ENCODE data around the gene CLIC6. TPM values are rescaled to one million over a fixed set of nuclear protein-coding genes. Genes with fewer than 3 reads are reported as not detected.

The CLIC6 gene
- polyA plus RNA-seq, 1 donor (not counting 4 experiments of a cell fraction or from before 2014, with no cell fraction given) = not detected

DNA sequence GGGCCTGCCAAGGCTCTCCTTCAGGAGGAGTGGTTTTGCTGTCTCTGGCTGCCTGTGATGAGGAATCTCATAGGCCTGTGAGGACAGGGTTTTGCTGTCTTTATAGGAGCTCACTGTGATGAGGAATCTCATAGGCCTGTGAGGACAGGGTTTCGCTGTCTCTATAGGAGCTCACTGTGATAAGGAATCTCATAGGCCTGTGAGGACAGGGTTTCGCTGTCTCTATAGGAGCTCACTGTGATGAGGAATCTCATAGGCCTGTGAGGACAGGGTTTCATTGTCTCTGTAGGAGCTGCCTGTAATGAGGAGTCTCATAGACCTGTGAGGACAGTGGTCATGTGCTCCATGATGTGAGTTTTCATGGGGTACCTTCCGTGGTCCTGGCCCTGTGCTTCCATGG, 29.0 kb downstream of the CLIC6 start:
- DNase-seq (ENCODE audit: low read depth, low spot score) (no peak), FAIRE-seq (no peak)
- H3K9me1 ChIP-seq (ENCODE audit: control insufficient read depth, extremely low read depth, insufficient read depth, low read length) = no peaks in the 10 kb centered on the region
- H3K4me1 ChIP-seq (ENCODE audit: control insufficient read depth, extremely low read depth, insufficient read depth, low read length) = peaks cover 5% of the 10 kb centered on the region
- no peak overlapping the region for H2AFZ ChIP-seq (ENCODE audit: control insufficient read depth, low read length)
- no peak overlapping the region for H3K9ac ChIP-seq (ENCODE audit: control insufficient read depth, extremely low read depth, insufficient read depth, low read length)
- H3K79me2 ChIP-seq (ENCODE audit: control insufficient read depth, insufficient read depth, low read length) = no peaks in the 10 kb centered on the region
- no peaks in the 10 kb centered on the region for H3K36me3 ChIP-seq (ENCODE audit: control insufficient read depth in 2 of 2, extremely low read depth in 1 of 2, insufficient read depth in 2 of 2, low read length in 2 of 2)
- H3K4me2 ChIP-seq (ENCODE audit: control insufficient read depth, extremely low read depth, insufficient read depth, low read depth, low read length) = no peak overlapping the region
- H3K9me3 ChIP-seq (ENCODE audit: control insufficient read depth, low read depth, low read length) = no peaks in the 10 kb centered on the region
- H3K27ac ChIP-seq (ENCODE audit: control insufficient read depth, insufficient read depth, low read length) = no peak overlapping the region
- H3K27me3 ChIP-seq (ENCODE audit: control insufficient read depth, extremely low read depth, insufficient read depth, low read length) = peaks cover 2% of the 10 kb centered on the region
- no peak overlapping the region for H3K4me3 ChIP-seq (ENCODE audit: control insufficient read depth in 2 of 3, extremely low read depth in 1 of 3, insufficient read depth in 2 of 3, low read depth in 1 of 3, low read length in 3 of 3)
- dilution Hi-C loops (cut with MboI; ENCODE audit: extremely low pct_ligation_motif_present, low sequenced_read_pairs) = no loop called here
- TF ChIP-seq EZH2 (IDR thresholded peaks at IDR 0.05; ENCODE audit: low read length) = no peak
- TF ChIP-seq, protein P1, sequence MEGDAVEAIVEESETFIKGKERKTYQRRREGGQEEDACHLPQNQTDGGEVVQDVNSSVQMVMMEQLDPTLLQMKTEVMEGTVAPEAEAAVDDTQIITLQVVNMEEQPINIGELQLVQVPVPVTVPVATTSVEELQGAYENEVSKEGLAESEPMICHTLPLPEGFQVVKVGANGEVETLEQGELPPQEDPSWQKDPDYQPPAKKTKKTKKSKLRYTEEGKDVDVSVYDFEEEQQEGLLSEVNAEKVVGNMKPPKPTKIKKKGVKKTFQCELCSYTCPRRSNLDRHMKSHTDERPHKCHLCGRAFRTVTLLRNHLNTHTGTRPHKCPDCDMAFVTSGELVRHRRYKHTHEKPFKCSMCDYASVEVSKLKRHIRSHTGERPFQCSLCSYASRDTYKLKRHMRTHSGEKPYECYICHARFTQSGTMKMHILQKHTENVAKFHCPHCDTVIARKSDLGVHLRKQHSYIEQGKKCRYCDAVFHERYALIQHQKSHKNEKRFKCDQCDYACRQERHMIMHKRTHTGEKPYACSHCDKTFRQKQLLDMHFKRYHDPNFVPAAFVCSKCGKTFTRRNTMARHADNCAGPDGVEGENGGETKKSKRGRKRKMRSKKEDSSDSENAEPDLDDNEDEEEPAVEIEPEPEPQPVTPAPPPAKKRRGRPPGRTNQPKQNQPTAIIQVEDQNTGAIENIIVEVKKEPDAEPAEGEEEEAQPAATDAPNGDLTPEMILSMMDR (optimal IDR thresholded peaks at IDR 0.05 in 1 of 3, IDR thresholded peaks at IDR 0.05 in 1 of 3, conservative IDR thresholded peaks at IDR 0.05 in 1 of 3; ENCODE audit: extremely low read depth in 1 of 3, insufficient read depth in 2 of 3, low read length in 3 of 3) = no peak
- no peaks in the 10 kb centered on the region for H4K20me1 ChIP-seq (ENCODE audit: control insufficient read depth, extremely low read depth, insufficient read depth, low read length)

DNA sequence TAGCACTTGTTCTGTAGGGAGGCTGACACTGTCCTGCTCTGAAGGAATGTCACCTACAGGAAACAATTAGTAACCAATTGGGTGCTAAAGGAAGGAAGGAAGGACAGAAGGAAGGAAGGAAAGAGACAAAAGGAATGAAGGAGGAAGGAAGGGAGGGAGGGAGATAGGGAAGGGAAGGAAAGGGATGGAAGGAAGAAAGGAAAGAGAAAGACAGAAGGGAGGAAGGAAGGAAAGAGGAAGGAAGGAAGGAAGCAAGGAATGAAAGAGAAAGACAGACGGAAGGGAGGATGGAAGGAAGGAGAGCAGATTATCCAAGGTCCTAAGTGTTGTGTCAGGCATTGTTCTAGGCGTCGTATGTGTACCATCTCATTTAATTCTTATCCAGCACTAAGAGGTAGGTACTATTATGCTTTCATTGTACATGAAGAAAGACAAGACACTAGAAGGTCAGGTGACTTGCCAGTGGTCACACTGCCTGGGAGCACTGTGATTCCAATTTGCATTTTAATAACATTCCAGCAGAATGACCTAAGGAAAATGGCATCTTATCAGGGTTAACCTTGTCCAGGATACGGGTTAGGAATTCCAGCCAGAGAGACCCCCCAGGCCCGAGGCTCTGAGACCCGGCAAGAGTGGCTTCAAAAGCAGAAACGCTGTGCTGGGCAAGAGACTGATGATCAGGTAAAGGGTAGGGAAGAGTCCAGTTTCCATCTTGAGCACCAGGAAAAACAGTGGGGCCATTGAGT, 29.6 kb downstream of the CLIC6 start:
- Histone ChIP-seq H4K20me1 (ENCODE audit: control insufficient read depth, extremely low read depth, insufficient read depth, low read length) (no peaks in the 10 kb centered on the region), H3K9me1 (ENCODE audit: control insufficient read depth, extremely low read depth, insufficient read depth, low read length) (no peaks in the 10 kb centered on the region), H3K4me1 (ENCODE audit: control insufficient read depth, extremely low read depth, insufficient read depth, low read length) (peaks cover 5% of the 10 kb centered on the region), H3K27ac (ENCODE audit: control insufficient read depth, insufficient read depth, low read length) (no peak overlapping the region), H3K4me2 (ENCODE audit: control insufficient read depth, extremely low read depth, insufficient read depth, low read depth, low read length) (no peak overlapping the region), H3K79me2 (ENCODE audit: control insufficient read depth, insufficient read depth, low read length) (no peaks in the 10 kb centered on the region), H3K9ac (ENCODE audit: control insufficient read depth, extremely low read depth, insufficient read depth, low read length) (no peak overlapping the region), H3K36me3 (ENCODE audit: control insufficient read depth in 2 of 2, extremely low read depth in 1 of 2, insufficient read depth in 2 of 2, low read length in 2 of 2) (no peaks in the 10 kb centered on the region), H3K9me3 (ENCODE audit: control insufficient read depth, low read depth, low read length) (no peaks in the 10 kb centered on the region), H2AFZ (ENCODE audit: control insufficient read depth, low read length) (no peak overlapping the region), H3K27me3 (ENCODE audit: control insufficient read depth, extremely low read depth, insufficient read depth, low read length) (no peaks in the 10 kb centered on the region), H3K4me3 (ENCODE audit: control insufficient read depth in 2 of 3, extremely low read depth in 1 of 3, insufficient read depth in 2 of 3, low read depth in 1 of 3, low read length in 3 of 3) (no peak overlapping the region)
- DNase-seq (ENCODE audit: low read depth, low spot score) = no peak
- TF ChIP-seq EZH2 (IDR thresholded peaks at IDR 0.05; ENCODE audit: low read length) = no peak
- TF ChIP-seq, protein P1 (optimal IDR thresholded peaks at IDR 0.05 in 1 of 3, IDR thresholded peaks at IDR 0.05 in 1 of 3, conservative IDR thresholded peaks at IDR 0.05 in 1 of 3; ENCODE audit: extremely low read depth in 1 of 3, insufficient read depth in 2 of 3, low read length in 3 of 3) = no peak
- dilution Hi-C loops (cut with MboI; ENCODE audit: extremely low pct_ligation_motif_present, low sequenced_read_pairs) = no loop called here
- no peak for FAIRE-seq

Data from keratinocyte (primary cell).